ENCODE measurements around the gene SMYD3.

GRCh38 chr1:246382589-246383238 is 124.4 kb downstream of the SMYD3 start:
- no peak for TF ChIP-seq POLR2A (IDR thresholded peaks at IDR 0.05)
- no peak for TF ChIP-seq CTCF (IDR thresholded peaks at IDR 0.05)
